Smooth muscle cell (in vitro differentiated cells): ENCODE data around the gene IWS1. TPM values are rescaled to one million over a fixed set of nuclear protein-coding genes. Genes with fewer than 3 reads are reported as not detected.

Source experiments
- DNase-seq: peaks from one replicate; lab custom pipeline; 2025; ENCODE audit not compliant: unreplicated experiment; lab: John Stamatoyannopoulos, UW
- H2AFZ ChIP-seq: fragments of 200-600 bp; sonication (generic); 2 replicates; pipeline ENCODE4 v1.6.0; 2016; ENCODE audit warnings: antibody characterized with exemption, low read depth, mild to moderate bottlenecking
- H3F3A ChIP-seq: fragments of 200-600 bp; sonication (generic); 2 replicates; pipeline ENCODE4 v1.6.0; 2017; ENCODE audit warnings: antibody characterized with exemption, low read depth
- H3K27ac ChIP-seq: fragments of 200-600 bp; sonication (generic); 2 replicates; pipeline ENCODE4 v1.5.1; 2016; ENCODE audit warnings: low read depth, mild to moderate bottlenecking
- H3K27me3 ChIP-seq: fragments of 200-600 bp; sonication (generic); 2 replicates; pipeline ENCODE4 v1.6.1; 2016; ENCODE audit warnings: low read depth, mild to moderate bottlenecking
- H3K36me3 ChIP-seq: fragments of 200-600 bp; sonication (generic); 2 replicates; pipeline ENCODE4 v1.5.1; 2016; ENCODE audit warnings: low read depth
- H3K4me1 ChIP-seq: fragments of 200-600 bp; sonication (generic); 2 replicates; pipeline ENCODE4 v1.5.1; 2016; ENCODE audit warnings: low read depth
- H3K4me2 ChIP-seq: fragments of 200-600 bp; sonication (generic); 2 replicates; pipeline ENCODE4 v1.6.0; 2016; ENCODE audit warnings: mild to moderate bottlenecking
- H3K4me3 ChIP-seq: fragments of 200-600 bp; sonication (generic); 2 replicates; pipeline ENCODE4 v1.5.1; 2016; ENCODE audit warnings: mild to moderate bottlenecking
- H3K79me2 ChIP-seq: fragments of 200-600 bp; sonication (generic); 2 replicates; pipeline ENCODE4 v1.6.0; 2016; ENCODE audit warnings: low read depth, mild to moderate bottlenecking
- H3K9ac ChIP-seq: fragments of 200-600 bp; sonication (generic); 2 replicates; pipeline ENCODE4 v1.6.0; 2016; ENCODE audit warnings: low read depth
- H3K9me3 ChIP-seq: fragments of 200-600 bp; sonication (generic); replicated peaks from 2 replicates; pipeline ENCODE4 v1.5.1; 2016; ENCODE audit warnings: low read depth
- H4K20me1 ChIP-seq: fragments of 200-600 bp; sonication (generic); 2 replicates; pipeline ENCODE4 v1.6.0; 2016; ENCODE audit warnings: low read depth
- CTCF ChIP-seq: fragments of 200-600 bp; sonication (generic); IDR thresholded peaks from 2 replicates; pipeline ENCODE4 v1.5.1; 2017; ENCODE audit warnings: borderline replicate concordance, mild to moderate bottlenecking, antibody characterized with exemption; ENCODE audit not compliant: insufficient read depth, poor library complexity, severe bottlenecking
- WGBS: methylation state at CpG from one replicate; pipeline ENCODE4 v1.1.7; 2016; ENCODE audit warnings: low lambda C conversion rate; 5-methylcytosine and 5-hydroxymethylcytosine counted together
- polyA plus RNA-seq: library from polyadenylated mRNA; unstranded; fragments of >200 nt; fragmentation: Nextera tagmentation; extraction: Ambion mirVana; gene quantifications from 2 replicates; pipeline ENCODE4 v1.2.1, GENCODE V29; 2016
- total RNA-seq: library from RNA; depleted of rRNA; stranded (reverse); fragments of >200 nt; gene quantifications from 2 replicates; pipeline ENCODE4 v1.2.3, GENCODE V29; 2014

IWS1 gene
- 36.1 and 38.0 TPM in 2 replicates for total RNA-seq
- 31.2 and 48.5 TPM in 2 replicates for polyA plus RNA-seq

GRCh38 chr2:127526132-127527000 lies at the start of gene IWS1:
Gene IWS1 (minus strand): TSS chr2:127526489. CDS start chr2:127526208, 281 bp downstream.
- Histone ChIP-seq H3K79me2 (peaks cover 46% of the 10 kb centered on the region), H2AFZ (peak within 1 kb of the TSS; percentile 82), H3K4me1 (peaks cover 13% of the 10 kb centered on the region), H3K9ac (peak within 1 kb of the TSS; percentile 97), H3K4me3 (peak within 1 kb of the TSS; percentile 79), H3K4me2 (peak within 1 kb of the TSS; percentile 86), H3K27ac (peak within 1 kb of the TSS; percentile 94), H3K27me3 (no peaks in the 10 kb centered on the region), H3K36me3 (no peaks in the 10 kb centered on the region), H3F3A (no peaks in the 10 kb centered on the region), H4K20me1 (peaks cover 32% of the 10 kb centered on the region), H3K9me3 (no peaks in the 10 kb centered on the region)
- WGBS = under 1% methylated on average over 66 of the region's 70 CpGs
- peak; percentile 82 for DNase-seq
- TF ChIP-seq CTCF = no peak

DNA sequence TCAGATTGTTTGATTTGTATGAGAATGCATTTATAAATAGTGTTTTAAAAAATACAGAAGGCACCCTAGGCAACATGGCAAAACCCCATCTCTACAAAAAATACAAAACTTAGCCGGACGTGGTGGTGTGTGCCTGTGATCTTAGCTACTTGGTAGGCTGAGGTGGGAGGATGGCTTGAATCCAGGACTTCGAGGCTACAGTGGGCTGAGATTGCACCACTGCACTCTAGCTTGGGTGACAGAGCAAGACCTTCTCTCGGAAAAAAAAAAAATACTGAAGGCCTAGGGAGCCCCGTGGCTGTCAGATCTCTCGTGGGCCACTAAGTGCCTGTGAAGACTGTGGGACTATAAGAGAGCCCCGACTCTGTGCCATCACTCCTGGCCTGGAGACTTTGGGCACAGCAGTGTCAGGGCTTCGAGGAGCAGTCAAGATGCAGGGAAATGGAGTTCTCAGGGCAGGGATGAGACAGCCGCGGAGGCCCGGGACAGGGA lies 49.7 kb upstream of the IWS1 start:
- WGBS = 66% methylated on average over 11 of the region's 11 CpGs
- H3K9ac ChIP-seq = no peak overlapping the region
- peak overlapping the region; percentile 14 for H2AFZ ChIP-seq
- H3K79me2 ChIP-seq = no peaks in the 10 kb centered on the region
- H3K4me2 ChIP-seq = peak overlapping the region; percentile 45
- H3F3A ChIP-seq = no peaks in the 10 kb centered on the region
- DNase-seq = no peak
- H3K36me3 ChIP-seq = no peaks in the 10 kb centered on the region
- no peaks in the 10 kb centered on the region for H4K20me1 ChIP-seq
- H3K27me3 ChIP-seq = no peaks in the 10 kb centered on the region
- H3K9me3 ChIP-seq = no peaks in the 10 kb centered on the region
- peak overlapping the region; percentile 20 for H3K27ac ChIP-seq
- TF ChIP-seq CTCF = no peak
- H3K4me3 ChIP-seq = no peak overlapping the region
- no peaks in the 10 kb centered on the region for H3K4me1 ChIP-seq

GRCh38 chr2:127575185-127575765 lies 49.0 kb upstream of the IWS1 start:
- no peaks in the 10 kb centered on the region for H4K20me1 ChIP-seq
- H3K27ac ChIP-seq = no peak overlapping the region
- TF ChIP-seq CTCF = no peak
- no peaks in the 10 kb centered on the region for H3K9me3 ChIP-seq
- H3K27me3 ChIP-seq = no peaks in the 10 kb centered on the region
- no peak overlapping the region for H3K9ac ChIP-seq
- H2AFZ ChIP-seq = no peak overlapping the region
- WGBS = 96% methylated on average over 4 of the region's 4 CpGs
- H3K36me3 ChIP-seq = no peaks in the 10 kb centered on the region
- H3F3A ChIP-seq = no peaks in the 10 kb centered on the region
- no peak overlapping the region for H3K4me3 ChIP-seq
- H3K79me2 ChIP-seq = no peaks in the 10 kb centered on the region
- no peak for DNase-seq
- H3K4me1 ChIP-seq = no peaks in the 10 kb centered on the region
- H3K4me2 ChIP-seq = no peak overlapping the region
